Type B pancreatic cell (in vitro differentiated cells): Measurements from ENCODE around the gene ITGBL1. TPM values are rescaled to one million over a fixed set of nuclear protein-coding genes. Genes with fewer than 3 reads are reported as not detected.

Experiments used
- DNase-seq: peaks from one replicate; pipeline ENCODE4 v3.0.0; 2021; ENCODE audit warnings: mixed read lengths; ENCODE audit not compliant: unreplicated experiment; ENCODE audit errors: extremely low spot score
- H3K27ac Mint-ChIP-seq: 2 replicates; pipeline ENCODE4 v1.8.0; 2021; ENCODE audit warnings: mild to moderate bottlenecking, mixed read lengths
- H3K27me3 Mint-ChIP-seq: 2 replicates; pipeline ENCODE4 v1.8.0; 2021; ENCODE audit warnings: mixed read lengths
- H3K36me3 Mint-ChIP-seq: 2 replicates; pipeline ENCODE4 v1.8.0; 2021; ENCODE audit warnings: mixed read lengths
- H3K4me1 Mint-ChIP-seq: one replicate; pipeline ENCODE4 v1.8.0; 2021; ENCODE audit warnings: mixed read lengths; ENCODE audit not compliant: unreplicated experiment
- H3K4me3 Mint-ChIP-seq: 2 replicates; pipeline ENCODE4 v1.8.0; 2021; ENCODE audit warnings: mild to moderate bottlenecking, mixed read lengths
- H3K9me3 Mint-ChIP-seq: 2 replicates; pipeline ENCODE4 v1.8.0; 2021; ENCODE audit warnings: mixed read lengths
- CTCF ChIP-seq: fragments of 200-600 bp; sonication (generic); conservative IDR thresholded peaks from 2 replicates; pipeline ENCODE4 v1.5.0; 2021; ENCODE audit warnings: antibody characterized with exemption, mild to moderate bottlenecking
- total RNA-seq: library from RNA; stranded (reverse); gene quantifications from 2 replicates; pipeline ENCODE4 v1.2.1, GENCODE V29; 2021; ENCODE audit warnings: low replicate concordance

Gene ITGBL1
- total RNA-seq, 1 donor from 2014 or later = 0.14 TPM

- Mint-ChIP-seq H3K36me3 (no peaks in the 10 kb centered on the region), H3K27me3 (peaks cover 3% of the 10 kb centered on the region), H3K9me3 (no peaks in the 10 kb centered on the region), H3K4me3 (no peak overlapping the region), H3K27ac (no peak overlapping the region), H3K4me1 (no peaks in the 10 kb centered on the region)
- TF ChIP-seq CTCF = no peak
- no peak for DNase-seq
Measured at GRCh38 chr13:101660711-101661110, 208.2 kb downstream of the ITGBL1 start.

DNA sequence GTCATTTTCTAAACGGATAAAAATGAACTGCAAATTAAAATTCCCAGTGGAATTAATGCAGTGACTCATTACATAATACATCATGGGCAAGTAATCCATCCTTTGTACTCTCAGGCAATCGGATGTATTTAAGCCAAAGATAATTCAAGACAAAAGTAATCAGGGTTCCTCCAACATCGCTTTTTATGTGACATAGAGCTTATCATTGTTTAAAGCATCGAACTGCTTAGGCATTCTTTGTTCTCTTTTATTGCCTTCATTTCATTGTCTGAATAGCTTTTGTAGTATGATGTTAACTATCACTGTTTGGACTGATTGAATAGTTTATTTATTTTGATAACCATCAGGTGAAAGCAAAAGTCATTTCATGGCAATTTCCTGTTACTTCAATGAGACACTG is 209.4 kb downstream of the ITGBL1 start:
- Mint-ChIP-seq H3K9me3 (no peaks in the 10 kb centered on the region), H3K4me1 (no peaks in the 10 kb centered on the region), H3K27ac (no peak overlapping the region), H3K36me3 (no peaks in the 10 kb centered on the region), H3K27me3 (peaks cover 3% of the 10 kb centered on the region), H3K4me3 (no peak overlapping the region)
- TF ChIP-seq CTCF = no peak
- DNase-seq = no peak

GRCh38 chr13:101673360-101674105 is 221.1 kb downstream of the ITGBL1 start:
- Mint-ChIP-seq H3K27me3 (peaks cover 4% of the 10 kb centered on the region), H3K36me3 (no peaks in the 10 kb centered on the region), H3K9me3 (no peaks in the 10 kb centered on the region), H3K27ac (no peak overlapping the region), H3K4me1 (no peaks in the 10 kb centered on the region), H3K4me3 (no peak overlapping the region)
- TF ChIP-seq CTCF = no peak
- DNase-seq = no peak

DNA sequence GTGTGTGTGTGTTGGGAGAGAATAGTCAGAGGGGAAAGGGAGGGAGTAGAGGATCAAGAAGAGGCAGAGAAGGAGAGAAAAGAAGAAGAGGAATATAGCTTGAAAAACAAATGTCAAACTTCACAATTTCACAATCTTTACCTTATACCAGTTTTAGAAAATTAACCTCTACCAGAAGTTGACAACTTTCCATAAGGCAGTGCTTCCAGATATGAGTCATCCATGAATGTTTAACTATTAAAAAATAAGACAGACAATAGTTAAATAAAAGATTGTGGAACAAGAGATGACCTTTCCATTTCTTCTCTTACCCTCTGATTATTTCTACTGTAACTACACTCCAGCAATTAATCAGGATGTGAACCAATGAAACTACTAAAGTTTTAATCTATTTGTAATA is 229.4 kb downstream of the ITGBL1 start:
- no peak overlapping the region for H3K4me3 Mint-ChIP-seq
- H3K9me3 Mint-ChIP-seq = no peaks in the 10 kb centered on the region
- H3K36me3 Mint-ChIP-seq = no peaks in the 10 kb centered on the region
- no peak overlapping the region for H3K27ac Mint-ChIP-seq
- no peak for TF ChIP-seq CTCF
- H3K27me3 Mint-ChIP-seq = peaks cover 9% of the 10 kb centered on the region
- no peaks in the 10 kb centered on the region for H3K4me1 Mint-ChIP-seq
- no peak for DNase-seq

DNA sequence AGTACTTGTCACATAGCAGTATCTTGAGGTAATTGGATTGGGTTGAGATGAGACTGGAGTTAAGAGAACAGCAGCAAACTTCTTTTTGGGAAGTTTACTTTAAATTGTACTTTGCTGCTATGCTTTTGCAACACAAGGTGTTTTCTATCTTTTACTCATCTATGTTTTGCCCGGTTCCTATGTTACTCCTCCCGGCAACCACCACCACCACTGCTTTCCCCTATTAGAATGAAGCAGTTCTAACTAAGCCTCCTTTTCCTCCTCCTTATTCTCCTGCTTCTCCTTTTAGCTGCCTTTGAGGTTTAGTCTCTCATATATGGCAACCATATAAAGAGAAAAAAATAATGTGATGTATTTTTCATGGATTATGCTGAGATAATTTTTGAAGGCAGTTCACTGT is 233.5 kb downstream of the ITGBL1 start:
- Mint-ChIP-seq H3K36me3 (no peaks in the 10 kb centered on the region), H3K27ac (no peak overlapping the region), H3K9me3 (no peaks in the 10 kb centered on the region), H3K4me1 (no peaks in the 10 kb centered on the region), H3K27me3 (peaks cover 15% of the 10 kb centered on the region), H3K4me3 (no peak overlapping the region)
- no peak for DNase-seq
- no peak for TF ChIP-seq CTCF

- Mint-ChIP-seq H3K36me3 (no peaks in the 10 kb centered on the region), H3K27ac (no peak overlapping the region), H3K4me1 (no peaks in the 10 kb centered on the region), H3K9me3 (no peaks in the 10 kb centered on the region), H3K4me3 (no peak overlapping the region), H3K27me3 (peaks cover 10% of the 10 kb centered on the region)
- DNase-seq = no peak
- TF ChIP-seq CTCF = no peak
Measured at GRCh38 chr13:101690871-101691270, 238.4 kb downstream of the ITGBL1 start.
